Endothelial cell of umbilical vein (primary cell): ENCODE results near the gene PEAR1. TPM values are rescaled to one million over a fixed set of nuclear protein-coding genes. Genes with fewer than 3 reads are reported as not detected.

ENCODE experiments used
- BruUV-seq: library from RNA; stranded (reverse); fragments of 400-500 nt; replicated peaks from 2 replicates; lab custom pipeline; 2021; lab: Mats Ljungman, UMichigan
- CTCF ChIA-PET: fragments of 300-600, 350-600 bp; sonication (Branson Sonifier 250); formaldehyde crosslinking; loops from one replicate; lab custom pipeline; 2021; ENCODE audit warnings: antibody characterized with exemption, inconsistent platforms; lab: Charles Lee
- POLR2A ChIA-PET: fragments of 300-600, 350-600 bp; sonication (Branson Sonifier 250); formaldehyde crosslinking; loops from one replicate; lab custom pipeline; 2021; ENCODE audit warnings: antibody characterized with exemption, inconsistent platforms; lab: Charles Lee
- DNase-seq: peaks from one replicate; pipeline ENCODE4 v3.0.0-alpha.2; 2011; ENCODE audit warnings: low read depth, low spot score
- FAIRE-seq: peaks from 2 replicates; lab custom pipeline; 2011; peaks lifted over from hg19 to GRCh38; lab: Jason Lieb, UNC
- H2AFZ ChIP-seq: 2 replicates; pipeline ENCODE4 v1.6.0; 2012; ENCODE audit warnings: low read depth, low read length, control low read depth, inconsistent platforms
- H3K27ac ChIP-seq: 2 replicates; pipeline ENCODE4 v1.5.1; 2011; ENCODE audit warnings: low read depth, mild to moderate bottlenecking, control low read depth, low read length, moderate library complexity; ENCODE audit not compliant: insufficient read depth
- H3K27me3 ChIP-seq, 2 experiments: 2 replicates each; pipeline versions ENCODE4 v1.6.0 to v1.6.1; 2011; ENCODE audit warnings: low read length in 2 of 2, mixed read lengths in 1 of 2; ENCODE audit not compliant: control insufficient read depth in 2 of 2, insufficient read depth in 2 of 2
- H3K36me3 ChIP-seq, 2 experiments: 2 replicates in 1 of 2; 3 replicates in 1 of 2; pipeline ENCODE4 v1.5.1; 2011; ENCODE audit warnings: low read length in 2 of 2, mild to moderate bottlenecking in 1 of 2, moderate library complexity in 1 of 2; ENCODE audit not compliant: control insufficient read depth in 2 of 2, insufficient read depth in 2 of 2; ENCODE audit errors: extremely low read depth in 1 of 2
- H3K4me1 ChIP-seq: 3 replicates; pipeline ENCODE4 v1.5.1; 2011; ENCODE audit warnings: mild to moderate bottlenecking, low read length; ENCODE audit not compliant: control insufficient read depth, insufficient read depth; ENCODE audit errors: extremely low read depth
- H3K4me2 ChIP-seq: 2 replicates; pipeline ENCODE4 v1.6.1; 2011; ENCODE audit warnings: low read length, control low read depth, mixed read lengths; ENCODE audit not compliant: insufficient read depth
- H3K4me3 ChIP-seq, 3 experiments: fragments of 200-600 bp in 1 of 3; sonication (generic), shearing (Covaris generic) in 1 of 3; replicated peaks in 1 of 3; 2 replicates each; pipeline ENCODE4 v1.5.1; 2011 to 2016; ENCODE audit warnings: control low read depth in 3 of 3, low read length in 3 of 3, mild to moderate bottlenecking in 2 of 3, inconsistent platforms in 1 of 3, low read depth in 1 of 3, moderate library complexity in 1 of 3; ENCODE audit not compliant: insufficient read depth in 1 of 3
- H3K79me2 ChIP-seq: 2 replicates; pipeline ENCODE4 v1.6.0; 2012; ENCODE audit warnings: low read length, inconsistent platforms; ENCODE audit not compliant: control insufficient read depth, insufficient read depth
- H3K9ac ChIP-seq: replicated peaks from 2 replicates; pipeline ENCODE3; 2011; ENCODE audit warnings: low read length, control low read depth; ENCODE audit not compliant: insufficient read depth; ENCODE audit errors: extremely low read depth
- H3K9me1 ChIP-seq: replicated peaks from 3 replicates; pipeline ENCODE4 v1.6.0; 2011; ENCODE audit warnings: mild to moderate bottlenecking, low read length; ENCODE audit not compliant: control insufficient read depth, insufficient read depth; ENCODE audit errors: extremely low read depth
- H3K9me3 ChIP-seq: replicated peaks from 2 replicates; pipeline ENCODE4 v1.5.1; 2012; ENCODE audit warnings: low read length, inconsistent platforms; ENCODE audit not compliant: control insufficient read depth, insufficient read depth
- H4K20me1 ChIP-seq: replicated peaks from 2 replicates; pipeline ENCODE3; 2011; ENCODE audit warnings: mild to moderate bottlenecking, low read length; ENCODE audit not compliant: control insufficient read depth, insufficient read depth; ENCODE audit errors: extremely low read depth
- CTCF ChIP-seq, 2 donors: IDR thresholded peaks; 1 replicate in 1 of 2; 2 replicates in 1 of 2; pipeline ENCODE4 v1.5.1; 2011; ENCODE audit warnings: low read length in 2 of 2, mild to moderate bottlenecking in 2 of 2, moderate library complexity in 2 of 2, control low read depth in 1 of 2, inconsistent platforms in 1 of 2, low read depth in 1 of 2; ENCODE audit not compliant: insufficient read depth in 1 of 2; ENCODE audit errors: extremely low read depth in 1 of 2
- EZH2 ChIP-seq: IDR thresholded peaks from 2 replicates; pipeline ENCODE4 v1.6.1; 2012; ENCODE audit warnings: borderline replicate concordance, low read depth, mild to moderate bottlenecking, moderate library complexity, low read length, inconsistent platforms; ENCODE audit not compliant: severe bottlenecking
- FOS ChIP-seq: IDR thresholded peaks from 2 replicates; pipeline ENCODE4 v1.6.1; 2011; ENCODE audit warnings: mild to moderate bottlenecking, low read length, moderate library complexity, borderline replicate concordance; ENCODE audit not compliant: insufficient read depth
- GATA2 ChIP-seq: IDR thresholded peaks from 2 replicates; pipeline ENCODE4 v1.7.0; 2011; ENCODE audit warnings: low read depth, mild to moderate bottlenecking, moderate library complexity, mixed read lengths, low read length; ENCODE audit not compliant: insufficient read length, insufficient read depth
- JUN ChIP-seq: IDR thresholded peaks from 2 replicates; pipeline ENCODE4 v1.6.1; 2011; ENCODE audit warnings: borderline replicate concordance, low read depth; ENCODE audit not compliant: insufficient read length, insufficient read depth
- MAX ChIP-seq: IDR thresholded peaks from 2 replicates; pipeline ENCODE4 v1.6.1; 2011; ENCODE audit not compliant: insufficient read depth, insufficient read length
- MYC ChIP-seq: IDR thresholded peaks from one replicate; pipeline ENCODE4 v1.6.1; 2011; ENCODE audit warnings: mild to moderate bottlenecking, low read depth, low read length
- POLR2A ChIP-seq: IDR thresholded peaks from 2 replicates; pipeline ENCODE4 v1.6.1; 2012; ENCODE audit warnings: low read depth, mild to moderate bottlenecking, control low read depth, low read length
- POLR2AphosphoS5 ChIP-seq: IDR thresholded peaks from 2 replicates; pipeline ENCODE4 v1.6.1; 2012; ENCODE audit warnings: low read depth, mild to moderate bottlenecking, control low read depth, low read length, moderate library complexity; ENCODE audit not compliant: insufficient read depth
- dilution Hi-C: fragments of 300-500 bp; cut with MboI; formaldehyde crosslinking; loops from one replicate; pipeline ENCODE4 v1.15.0; 2019; ENCODE audit warnings: low sequenced_read_pairs; ENCODE audit not compliant: extremely low pct_ligation_motif_present
- intact Hi-C: fragments of 100-400 bp; cut with micrococcal nuclease; formaldehyde crosslinking; loops from one replicate; pipeline ENCODE4 v1.10.0; 2022
- polyA plus RNA-seq, 4 experiments: library from polyadenylated mRNA; depleted of rRNA in 3 of 4; stranded (reverse) in 3 of 4; unstranded in 1 of 4; fragments of >200 nt; gene quantifications; 2 replicates each; pipeline versions ENCODE4 v1.2.1 to v1.2.3, GENCODE V29; 2011 to 2012; ENCODE audit warnings: missing spikeins in 1 of 4
- total RNA-seq: library from RNA; stranded (reverse); gene quantifications from 2 replicates; pipeline ENCODE4 v1.2.3, GENCODE V29; 2021

The PEAR1 gene
- total and polyA plus RNA-seq, 2 donors (not counting 3 experiments of a cell fraction or from before 2014, with no cell fraction given), result 90.7 to 106 TPM

DNA sequence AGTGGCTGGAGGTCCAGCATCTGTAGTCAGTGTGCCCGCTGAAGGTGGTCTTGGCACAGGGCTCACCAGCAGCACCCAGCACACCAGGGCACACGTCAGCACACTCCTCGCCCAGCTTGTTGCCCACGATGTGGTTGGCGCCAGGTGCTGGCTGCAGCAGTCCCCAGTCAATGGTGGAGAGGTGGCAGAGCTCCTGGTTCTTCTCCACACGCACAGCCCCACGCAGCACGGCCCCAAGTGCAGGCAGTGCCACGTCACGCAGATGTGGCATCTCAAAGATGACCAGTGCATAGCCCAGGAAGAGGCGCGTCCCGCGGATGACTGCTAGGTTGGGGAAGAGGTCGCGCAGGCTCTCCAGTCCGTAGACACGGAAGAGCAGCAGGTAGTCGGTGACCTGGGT is 39.8 kb upstream of the PEAR1 start:
- intact Hi-C loops, result no loop called here
- BruUV-seq, result no TSS peak

More for the DNA sequence above, 39.8 kb upstream of the PEAR1 start:
- FAIRE-seq, result no peak
- H4K20me1 ChIP-seq, result no peaks in the 10 kb centered on the region
- H3K36me3 ChIP-seq, result no peaks in the 10 kb centered on the region
- no peaks in the 10 kb centered on the region for H3K9me3 ChIP-seq
- no peak overlapping the region for H3K9ac ChIP-seq
- CTCF ChIA-PET, result interaction anchor here (0.9 to 1.5 kb wide), 2 partner anchors 31 to 163 kb away, joined by 3 to 5 read pairs; no protein-coding TSS in a partner anchor
- DNase-seq, result no peak
- dilution Hi-C loops, result no loop called here
- H2AFZ ChIP-seq, result no peak overlapping the region
- no peak overlapping the region for H3K4me3 ChIP-seq
- H3K4me1 ChIP-seq, result peaks cover 16% of the 10 kb centered on the region
- H3K9me1 ChIP-seq, result no peaks in the 10 kb centered on the region
- TF ChIP-seq GATA2 (no peak), JUN (no peak), MAX (no peak), EZH2 (no peak), MYC (no peak), CTCF (IDR thresholded peaks at IDR 0.05; ENCODE audit: extremely low read depth in 1 of 2, insufficient read depth in 1 of 2, low read depth in 1 of 2, low read length in 2 of 2) (no peak), POLR2AphosphoS5 (no peak), FOS (no peak), POLR2A (no peak)
- no peak overlapping the region for H3K27ac ChIP-seq
- POLR2A ChIA-PET, result no interaction called here
- H3K4me2 ChIP-seq, result no peak overlapping the region
- H3K79me2 ChIP-seq, result no peaks in the 10 kb centered on the region
- H3K27me3 ChIP-seq, result peaks cover 24 to 37% of the 10 kb centered on the region in 2 experiments
